Caco-2 (cell line): ENCODE data around the gene EFTUD2. TPM values are rescaled to one million over a fixed set of nuclear protein-coding genes. Genes with fewer than 3 reads are reported as not detected.

Source experiments
- Bru-seq: library from RNA; stranded (reverse); fragments of 400-500 nt; gene quantifications from one replicate; lab custom pipeline; 2021; lab: Mats Ljungman, UMichigan
- BruChase-seq, 2 experiments: library from RNA; stranded (reverse); fragments of 400-500 nt; gene quantifications; one replicate each; lab custom pipeline; 2021; lab: Mats Ljungman, UMichigan
- BruUV-seq: library from RNA; stranded (reverse); fragments of 400-500 nt; replicated peaks from 2 replicates; lab custom pipeline; 2021; lab: Mats Ljungman, UMichigan
- CTCF ChIA-PET: fragments of 300-600 bp; sonication (Branson Sonifier 250); formaldehyde crosslinking; loops from one replicate; lab custom pipeline; 2022; ENCODE audit warnings: antibody characterized with exemption; lab: Charles Lee
- POLR2A ChIA-PET: fragments of 300-600 bp; sonication (Branson Sonifier 250); formaldehyde crosslinking; loops from one replicate; lab custom pipeline; 2022; ENCODE audit warnings: antibody characterized with exemption; lab: Charles Lee
- DNase-seq, 2 experiments: peaks; one replicate each; pipeline versions ENCODE4 v3.0.0 to v3.0.0-alpha.2; 2020 to 2022
- H3K27me3 ChIP-seq: replicated peaks from 2 replicates; pipeline ENCODE4 v1.6.0; 2011; ENCODE audit warnings: low read length; ENCODE audit not compliant: control insufficient read depth, insufficient read depth
- H3K36me3 ChIP-seq: 2 replicates; pipeline ENCODE4 v1.5.1; 2011; ENCODE audit warnings: low read length; ENCODE audit not compliant: control insufficient read depth, insufficient read depth
- H3K4me1 ChIP-seq: fragments of 250-450 bp; sonication (Bioruptor Pico); 2 replicates; pipeline ENCODE4 v1.5.1; 2020; ENCODE audit warnings: mild to moderate bottlenecking
- H3K4me3 ChIP-seq: 2 replicates; pipeline ENCODE4 v1.5.1; 2011; ENCODE audit warnings: low read depth, mild to moderate bottlenecking, control low read depth, low read length
- H3K9me3 ChIP-seq: fragments of 250-450 bp; sonication (Bioruptor Pico); 2 replicates; pipeline ENCODE4 v1.5.1; 2020; ENCODE audit warnings: mild to moderate bottlenecking, moderate library complexity
- H3K27ac Mint-ChIP-seq: one replicate; pipeline ENCODE4 v1.8.0; 2022; ENCODE audit warnings: mixed read lengths; ENCODE audit not compliant: unreplicated experiment
- H3K27me3 Mint-ChIP-seq: one replicate; pipeline ENCODE4 v1.8.0; 2022; ENCODE audit warnings: mixed read lengths; ENCODE audit not compliant: insufficient read depth, unreplicated experiment
- H3K36me3 Mint-ChIP-seq: one replicate; pipeline ENCODE4 v1.8.0; 2022; ENCODE audit warnings: mild to moderate bottlenecking, mixed read lengths; ENCODE audit not compliant: insufficient read depth, unreplicated experiment
- H3K4me1 Mint-ChIP-seq: one replicate; pipeline ENCODE4 v1.8.0; 2022; ENCODE audit warnings: low read depth, mixed read lengths; ENCODE audit not compliant: unreplicated experiment
- H3K4me3 Mint-ChIP-seq: one replicate; pipeline ENCODE4 v1.8.0; 2022; ENCODE audit warnings: mild to moderate bottlenecking, moderate library complexity, mixed read lengths; ENCODE audit not compliant: unreplicated experiment
- H3K9me3 Mint-ChIP-seq: one replicate; pipeline ENCODE4 v1.8.0; 2022; ENCODE audit warnings: mixed read lengths; ENCODE audit not compliant: unreplicated experiment
- intact Hi-C: fragments of 100-400 bp; cut with micrococcal nuclease; formaldehyde crosslinking; loops from one replicate; pipeline ENCODE4 v1.10.0; 2022; ENCODE audit not compliant: unreplicated experiment
- long read RNA-seq: library from polyadenylated mRNA; stranded (forward); transcript quantifications from one replicate; pipeline ENCODE4 v2.0.0, GENCODE V29; 2022
- total RNA-seq: library from RNA; stranded (reverse); gene quantifications from 2 replicates; pipeline ENCODE4 v1.2.3, GENCODE V29; 2022
- TF ChIP-seq, protein P1 (sequence below), 2 experiments: fragments of 200-600 bp in 1 of 2; IDR thresholded peaks; 1 replicate in 1 of 2; 2 replicates in 1 of 2; pipeline versions ENCODE4 v1.5.1 to v1.8.0; 2011 to 2022; ENCODE audit warnings: antibody characterized with exemption in 1 of 2, control low read depth in 1 of 2, inconsistent platforms in 1 of 2, low read depth in 1 of 2, low read length in 1 of 2, mild to moderate bottlenecking in 1 of 2, moderate library complexity in 1 of 2; ENCODE audit not compliant: insufficient read depth in 1 of 2, severe bottlenecking in 1 of 2, unreplicated experiment in 1 of 2

The EFTUD2 gene
- 175 and 186 TPM in 2 replicates for total RNA-seq
- Bru-seq, nascent RNA = percentile 81 among the genes with signal in this experiment
- percentile 83 among the genes with signal in this experiment for BruChase-seq, experiment 1, labeled RNA remaining after a 2-hour chase
- BruChase-seq, experiment 2, labeled RNA remaining after a 6-hour chase = percentile 91 among the genes with signal in this experiment
- long read RNA-seq, full-length matches to known transcripts = 275 of 364 reads
- long read RNA-seq, partial matches to known transcripts = 63 of 364 reads
- long read RNA-seq, other reads (novel, unspliced or antisense) = 26 of 364 reads

DNA sequence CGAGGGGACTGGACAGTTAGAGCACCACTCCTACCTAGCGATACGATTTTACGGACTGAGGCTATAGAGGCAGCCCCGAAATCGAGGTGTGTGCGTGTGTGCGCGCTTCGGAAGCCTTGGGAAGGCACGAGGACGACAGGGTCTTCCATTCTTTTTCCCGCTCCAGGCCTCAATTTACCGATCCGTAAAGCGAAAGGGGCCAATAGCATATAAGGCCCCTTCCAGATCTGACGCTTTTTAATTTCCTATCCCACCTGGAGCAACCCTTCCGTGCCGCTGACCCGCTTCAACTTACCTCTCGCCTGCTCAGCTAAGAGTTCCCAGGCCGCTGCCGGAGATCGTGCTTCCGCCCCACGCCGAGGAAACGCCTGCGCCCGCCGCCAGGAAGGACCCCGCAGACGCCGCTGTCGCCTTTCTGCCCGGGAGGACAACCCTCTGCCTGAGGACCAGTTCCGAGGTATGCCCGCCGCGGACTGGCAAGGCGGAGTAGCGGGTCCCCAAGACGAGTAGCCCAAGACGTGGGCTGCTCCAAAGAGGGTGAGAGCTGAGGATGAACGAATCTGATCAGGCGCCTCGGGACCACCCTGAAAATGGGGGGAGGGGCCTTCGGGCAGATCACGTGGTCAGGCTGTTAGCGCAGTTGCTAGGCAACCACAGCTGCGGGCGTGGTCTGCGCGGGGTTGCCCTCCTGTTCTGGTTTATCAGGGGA is at the start of gene EFTUD2:
Gene EFTUD2, minus strand, starts transcription at position 372 of the 709 bp plus-strand sequence. CDS start 4,924 bp downstream, outside the sequence.
- POLR2A ChIA-PET = interaction anchor here (0.5 to 1.2 kb wide), 10 partner anchors 12 to 758 kb away, joined by 3 to 7 read pairs (median 3); partner anchors contain the start of genes DCAKD, HEXIM1 and KIF18B
- CTCF ChIA-PET = interaction anchor here (0.6 to 1.9 kb wide), 7 partner anchors 10 to 124 kb away, joined by 3 to 11 read pairs (median 5); no protein-coding TSS in a partner anchor
- H3K36me3 Mint-ChIP-seq = peaks cover 29% of the 10 kb centered on the region
- H3K27ac Mint-ChIP-seq = peak within 1 kb of the TSS; percentile 100
- H3K36me3 ChIP-seq = no peaks in the 10 kb centered on the region; the same call in 1 of the 2 replicates
- H3K27me3 Mint-ChIP-seq = no peaks in the 10 kb centered on the region
- BruUV-seq = no TSS peak
- peak within 1 kb of the TSS; percentile 60 for H3K4me3 ChIP-seq
- H3K9me3 ChIP-seq = no peaks in the 10 kb centered on the region
- H3K4me1 Mint-ChIP-seq = peaks cover 7% of the 10 kb centered on the region
- H3K4me3 Mint-ChIP-seq = peak within 1 kb of the TSS; percentile 77
- no peaks in the 10 kb centered on the region for H3K9me3 Mint-ChIP-seq
- intact Hi-C loops = loop anchor here (2.0 kb wide), 1 partner anchor 48 kb away; the partner anchor contains the start of gene KIF18B
- no peaks in the 10 kb centered on the region for H3K4me1 ChIP-seq
- TF ChIP-seq, protein P1, sequence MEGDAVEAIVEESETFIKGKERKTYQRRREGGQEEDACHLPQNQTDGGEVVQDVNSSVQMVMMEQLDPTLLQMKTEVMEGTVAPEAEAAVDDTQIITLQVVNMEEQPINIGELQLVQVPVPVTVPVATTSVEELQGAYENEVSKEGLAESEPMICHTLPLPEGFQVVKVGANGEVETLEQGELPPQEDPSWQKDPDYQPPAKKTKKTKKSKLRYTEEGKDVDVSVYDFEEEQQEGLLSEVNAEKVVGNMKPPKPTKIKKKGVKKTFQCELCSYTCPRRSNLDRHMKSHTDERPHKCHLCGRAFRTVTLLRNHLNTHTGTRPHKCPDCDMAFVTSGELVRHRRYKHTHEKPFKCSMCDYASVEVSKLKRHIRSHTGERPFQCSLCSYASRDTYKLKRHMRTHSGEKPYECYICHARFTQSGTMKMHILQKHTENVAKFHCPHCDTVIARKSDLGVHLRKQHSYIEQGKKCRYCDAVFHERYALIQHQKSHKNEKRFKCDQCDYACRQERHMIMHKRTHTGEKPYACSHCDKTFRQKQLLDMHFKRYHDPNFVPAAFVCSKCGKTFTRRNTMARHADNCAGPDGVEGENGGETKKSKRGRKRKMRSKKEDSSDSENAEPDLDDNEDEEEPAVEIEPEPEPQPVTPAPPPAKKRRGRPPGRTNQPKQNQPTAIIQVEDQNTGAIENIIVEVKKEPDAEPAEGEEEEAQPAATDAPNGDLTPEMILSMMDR (IDR thresholded peaks at IDR 0.05; ENCODE audit: insufficient read depth in 1 of 2, low read depth in 1 of 2, low read length in 1 of 2, severe bottlenecking in 1 of 2, unreplicated experiment in 1 of 2) = no peak
- no peaks in the 10 kb centered on the region for H3K27me3 ChIP-seq
- peak; percentile 93 to 94 for DNase-seq

DNA sequence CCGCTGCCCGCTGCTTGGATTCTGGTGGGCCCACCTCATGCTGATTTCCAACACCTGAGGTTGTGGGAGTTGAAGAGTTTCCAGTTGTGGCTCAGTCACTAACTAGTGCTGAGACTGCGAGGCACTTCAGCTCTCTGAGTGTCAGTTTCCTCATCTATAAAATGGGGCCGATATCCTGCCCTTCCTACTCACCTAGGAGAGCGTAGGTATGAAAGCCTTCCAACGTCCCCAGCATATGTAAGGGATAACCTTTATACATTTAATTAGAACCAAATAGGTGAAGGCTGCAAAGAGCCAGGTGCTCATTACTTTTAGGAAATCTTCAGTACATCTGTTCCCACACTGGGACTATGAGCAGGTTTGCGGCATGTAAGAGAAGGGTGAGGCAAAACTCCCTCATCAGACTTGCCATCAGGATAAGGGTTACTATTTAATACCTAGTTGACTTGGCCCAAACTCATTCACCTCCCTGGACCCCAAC is 49.1 kb upstream of the EFTUD2 start:
- TF ChIP-seq, protein P1 (IDR thresholded peaks at IDR 0.05; ENCODE audit: insufficient read depth in 1 of 2, low read depth in 1 of 2, low read length in 1 of 2, severe bottlenecking in 1 of 2, unreplicated experiment in 1 of 2) = no peak
- Histone ChIP-seq H3K27me3 (no peaks in the 10 kb centered on the region), H3K9me3 (no peaks in the 10 kb centered on the region), H3K4me3 (peak overlapping the region; percentile 79), H3K4me1 (peaks cover 7% of the 10 kb centered on the region), H3K36me3 (no peaks in the 10 kb centered on the region)
- ChIA-PET CTCF (no interaction called here), POLR2A (no interaction called here)
- no peaks in the 10 kb centered on the region for H3K9me3 Mint-ChIP-seq
- intact Hi-C loops = no loop called here
- peaks cover 36% of the 10 kb centered on the region for H3K36me3 Mint-ChIP-seq
- BruUV-seq = no TSS peak
- no peak for DNase-seq
- no peaks in the 10 kb centered on the region for H3K27me3 Mint-ChIP-seq
- peak overlapping the region; percentile 92 for H3K27ac Mint-ChIP-seq
- peak overlapping the region; percentile 90 for H3K4me3 Mint-ChIP-seq
- H3K4me1 Mint-ChIP-seq = peaks cover 5% of the 10 kb centered on the region
